Muscle layer of duodenum (tissue), 2 donors: ENCODE results near the gene ABI1.

Source experiments
- H3K27ac ChIP-seq: one replicate; pipeline ENCODE4 v1.7.0; 2013; ENCODE audit warnings: mild to moderate bottlenecking, low read length
- H3K27me3 ChIP-seq: one replicate; pipeline ENCODE4 v1.7.0; 2013; ENCODE audit warnings: low read depth, mild to moderate bottlenecking, control low read depth, low read length
- H3K36me3 ChIP-seq, 2 donors: one replicate each; pipeline ENCODE4 v1.7.0; 2013; ENCODE audit warnings: low read length in 2 of 2, control low read depth in 1 of 2, mild to moderate bottlenecking in 1 of 2; ENCODE audit not compliant: insufficient read depth in 2 of 2, control insufficient read depth in 1 of 2
- H3K4me1 ChIP-seq, 2 donors: one replicate each; pipeline ENCODE4 v1.7.0; 2013; ENCODE audit warnings: low read length in 2 of 2, mild to moderate bottlenecking in 2 of 2, control low read depth in 1 of 2, moderate library complexity in 1 of 2; ENCODE audit not compliant: insufficient read depth in 2 of 2, control insufficient read depth in 1 of 2
- H3K4me3 ChIP-seq, 2 donors: one replicate each; pipeline ENCODE4 v1.7.0; 2013; ENCODE audit warnings: low read length in 2 of 2, low read depth in 1 of 2, mild to moderate bottlenecking in 1 of 2
- H3K9me3 ChIP-seq, 2 donors: one replicate each; pipeline ENCODE4 v1.7.0; 2013; ENCODE audit warnings: low read length in 2 of 2, control low read depth in 1 of 2, mild to moderate bottlenecking in 1 of 2; ENCODE audit not compliant: control insufficient read depth in 1 of 2
- donor health status: healthy.

Gene ABI1

GRCh38 chr10:26746061-26746460 lies 114.7 kb downstream of the ABI1 start:
- Histone ChIP-seq H3K27me3 (no peaks in the 10 kb centered on the region), H3K9me3 (no peaks in the 10 kb centered on the region), H3K27ac (no peak overlapping the region), H3K36me3 (peaks cover 27 to 47% of the 10 kb centered on the region in 2 donors), H3K4me3 (no peak overlapping the region), H3K4me1 (no peaks in the 10 kb centered on the region)

- Histone ChIP-seq H3K36me3 (peaks cover 36 to 45% of the 10 kb centered on the region in 2 donors), H3K4me1 (no peaks in the 10 kb centered on the region), H3K27ac (no peak overlapping the region), H3K27me3 (no peaks in the 10 kb centered on the region), H3K4me3 (no peak overlapping the region), H3K9me3 (no peaks in the 10 kb centered on the region)
These were observed 116.9 kb downstream of the ABI1 start for GRCh38 chr10:26743841-26744240.

DNA sequence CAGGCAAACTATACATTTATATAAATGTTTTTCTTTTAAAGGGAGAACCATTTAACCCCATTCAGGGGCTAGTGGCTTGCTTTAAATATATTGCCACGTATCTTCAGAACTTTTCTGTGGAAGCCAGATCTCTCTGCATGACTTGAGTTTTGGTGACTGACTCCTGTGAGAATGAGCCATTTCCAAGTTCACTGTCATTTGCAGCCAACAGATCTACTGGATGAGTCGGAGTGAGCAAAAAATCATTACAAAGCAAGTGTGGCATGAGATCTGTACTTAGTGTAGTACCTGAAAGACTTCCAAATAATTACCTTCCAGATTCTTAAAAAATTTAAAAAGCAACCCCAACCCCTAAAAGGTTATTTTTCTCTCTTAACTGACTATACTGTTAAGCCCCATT lies 117.7 kb downstream of the ABI1 start:
- peaks cover 36 to 40% of the 10 kb centered on the region in 2 donors for H3K36me3 ChIP-seq

DNA sequence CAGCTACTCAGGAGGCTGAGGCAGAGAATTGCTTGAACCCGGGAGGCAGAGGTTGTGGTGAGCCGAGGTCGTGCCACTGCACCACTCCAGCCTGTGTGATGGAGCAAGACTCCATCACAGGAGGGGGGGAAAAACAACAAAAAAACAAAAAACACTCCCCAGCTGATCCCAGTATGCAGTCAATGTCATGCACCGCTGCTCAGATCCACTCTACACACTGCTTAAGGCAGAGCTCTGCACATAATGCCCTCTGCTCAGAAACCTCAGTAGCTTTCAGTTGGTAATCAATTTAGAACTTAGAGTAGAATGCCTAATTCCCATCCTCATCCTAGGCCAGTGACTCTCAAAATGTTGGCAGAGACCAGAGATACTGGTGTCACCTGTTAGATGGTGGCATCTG lies 119.4 kb downstream of the ABI1 start:
- H3K27ac ChIP-seq: no peak overlapping the region
- peaks cover 33% of the 10 kb centered on the region in 2 donors for H3K36me3 ChIP-seq
- no peaks in the 10 kb centered on the region for H3K4me1 ChIP-seq

More for the DNA sequence above, 117.7 kb downstream of the ABI1 start:
- no peak overlapping the region for H3K27ac ChIP-seq
- H3K4me3 ChIP-seq: no peak overlapping the region
- no peaks in the 10 kb centered on the region for H3K27me3 ChIP-seq
- no peaks in the 10 kb centered on the region for H3K9me3 ChIP-seq
- no peaks in the 10 kb centered on the region for H3K4me1 ChIP-seq

DNA sequence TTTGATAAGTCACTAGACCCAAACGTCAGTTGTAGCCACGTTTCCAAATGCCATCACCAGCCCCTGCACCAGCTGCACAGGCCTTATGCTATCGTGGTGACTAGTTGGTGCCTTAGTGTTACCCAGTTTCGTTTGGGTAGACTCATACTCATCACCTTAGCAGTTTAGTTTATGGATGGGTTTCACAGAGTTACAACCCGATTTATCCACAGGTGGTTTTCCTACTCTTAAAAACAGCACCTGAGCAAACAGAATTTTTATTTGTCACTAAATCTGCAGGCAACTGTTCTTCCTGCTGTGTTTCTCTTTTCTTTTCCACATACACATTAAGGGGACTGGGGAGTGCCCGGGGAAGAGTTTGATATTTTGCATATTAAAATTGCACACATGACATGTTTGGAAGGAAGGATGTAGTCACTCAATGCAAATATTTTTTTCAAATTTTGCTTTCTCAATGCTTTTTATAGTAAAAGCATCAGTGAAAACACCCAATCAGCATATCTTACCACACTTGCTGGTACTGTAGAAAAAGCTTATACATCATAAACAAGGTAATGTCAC lies 121.6 kb downstream of the ABI1 start:
- H3K9me3 ChIP-seq: no peaks in the 10 kb centered on the region
- H3K4me1 ChIP-seq: no peaks in the 10 kb centered on the region
- no peaks in the 10 kb centered on the region for H3K27me3 ChIP-seq
- H3K27ac ChIP-seq: no peak overlapping the region
- H3K36me3 ChIP-seq: peaks cover 25 to 44% of the 10 kb centered on the region in 2 donors
- no peak overlapping the region for H3K4me3 ChIP-seq

More for the DNA sequence above, 119.4 kb downstream of the ABI1 start:
- Histone ChIP-seq H3K4me3 (no peak overlapping the region), H3K27me3 (no peaks in the 10 kb centered on the region), H3K9me3 (no peaks in the 10 kb centered on the region)

GRCh38 chr10:26738301-26738911 lies 122.4 kb downstream of the ABI1 start:
- no peak overlapping the region for H3K4me3 ChIP-seq
- H3K36me3 ChIP-seq: peaks cover 22 to 43% of the 10 kb centered on the region in 2 donors
- no peaks in the 10 kb centered on the region for H3K9me3 ChIP-seq
- no peak overlapping the region for H3K27ac ChIP-seq
- H3K4me1 ChIP-seq: no peaks in the 10 kb centered on the region
- no peaks in the 10 kb centered on the region for H3K27me3 ChIP-seq

- no peaks in the 10 kb centered on the region for H3K9me3 ChIP-seq
- no peak overlapping the region for H3K4me3 ChIP-seq
- no peaks in the 10 kb centered on the region for H3K27me3 ChIP-seq
- no peak overlapping the region for H3K27ac ChIP-seq
- H3K4me1 ChIP-seq: no peaks in the 10 kb centered on the region
- H3K36me3 ChIP-seq: peaks cover 23 to 37% of the 10 kb centered on the region in 2 donors
These were observed 123.0 kb downstream of the ABI1 start for GRCh38 chr10:26737730-26738129.

DNA sequence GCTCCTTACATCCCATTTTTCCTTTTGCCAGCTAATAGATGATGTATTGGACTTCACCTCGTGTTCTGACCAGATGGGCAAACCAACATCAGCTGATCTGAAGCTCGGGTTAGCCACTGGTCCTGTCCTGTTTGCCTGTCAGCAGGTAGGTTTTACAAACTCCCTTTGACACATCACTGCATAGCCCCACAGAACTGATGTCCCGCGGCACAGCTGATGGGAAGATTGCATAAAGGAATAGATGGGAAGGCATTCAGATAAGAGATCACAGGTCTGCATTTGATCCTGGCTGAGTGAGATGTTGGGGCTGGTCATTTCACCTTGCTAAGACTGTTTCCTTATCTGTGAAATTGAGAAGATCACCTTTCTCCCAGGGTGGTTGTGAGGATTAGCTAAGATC lies 125.3 kb downstream of the ABI1 start:
- Histone ChIP-seq H3K9me3 (no peaks in the 10 kb centered on the region), H3K4me1 (no peaks in the 10 kb centered on the region), H3K27ac (no peak overlapping the region), H3K4me3 (no peak overlapping the region), H3K27me3 (no peaks in the 10 kb centered on the region), H3K36me3 (peaks cover 29 to 32% of the 10 kb centered on the region in 2 donors)

- Histone ChIP-seq H3K9me3 (no peaks in the 10 kb centered on the region), H3K4me3 (no peak overlapping the region), H3K4me1 (no peaks in the 10 kb centered on the region), H3K27me3 (no peaks in the 10 kb centered on the region), H3K36me3 (peaks cover 29 to 31% of the 10 kb centered on the region in 2 donors), H3K27ac (no peak overlapping the region)
These were observed 126.8 kb downstream of the ABI1 start for GRCh38 chr10:26733750-26734568.

DNA sequence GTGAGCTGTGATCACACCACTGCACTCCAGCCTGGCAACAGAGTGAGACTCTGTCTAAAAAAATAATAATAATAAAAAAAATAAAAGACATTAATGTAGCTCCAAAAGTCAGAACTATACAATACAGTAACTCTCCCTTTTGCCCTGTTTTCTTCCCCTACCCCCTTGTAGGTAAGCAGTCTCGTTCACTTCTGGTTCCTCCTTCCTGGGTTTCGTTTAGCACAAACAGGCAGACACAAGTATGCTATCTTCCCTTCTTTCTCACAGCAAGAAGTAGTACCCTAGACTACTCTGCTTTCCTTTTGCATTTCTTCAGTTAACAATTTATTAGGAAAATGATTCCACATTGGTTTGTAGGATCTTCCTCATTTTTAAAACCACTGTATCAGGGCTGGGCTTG lies 130.2 kb downstream of the ABI1 start:
- H3K4me1 ChIP-seq: no peaks in the 10 kb centered on the region
- H3K36me3 ChIP-seq: peaks cover 21 to 31% of the 10 kb centered on the region in 2 donors
- no peak overlapping the region for H3K27ac ChIP-seq
- no peaks in the 10 kb centered on the region for H3K9me3 ChIP-seq
- no peak overlapping the region for H3K4me3 ChIP-seq
- H3K27me3 ChIP-seq: no peaks in the 10 kb centered on the region

- Histone ChIP-seq H3K9me3 (no peaks in the 10 kb centered on the region), H3K36me3 (peaks cover 26 to 35% of the 10 kb centered on the region in 2 donors), H3K27ac (no peak overlapping the region), H3K4me3 (no peak overlapping the region), H3K4me1 (no peaks in the 10 kb centered on the region), H3K27me3 (no peaks in the 10 kb centered on the region)
These were observed 131.4 kb downstream of the ABI1 start for GRCh38 chr10:26729395-26729794.
